Activated naive CD4-positive, alpha-beta T cell treated with anti-CD3 and anti-CD28 coated beads, Interleukin-2, amount 50 U/mL, for 72 hours (primary cell): ENCODE results near the gene SEMA3B. TPM values are rescaled to one million over a fixed set of nuclear protein-coding genes. Genes with fewer than 3 reads are reported as not detected.
"Not testable (repeated sequence)": the region's sequence is repeated elsewhere in the genome, so short reads cannot be mapped to it uniquely, and the experiment has no call there.

Source experiments
- ATAC-seq, 2 donors: fragments of 150-1000 bp; cut with Tn5 transposase; 2 replicates each; pipeline ENCODE4 v1.10.0; 2021; ENCODE audit warnings: mild to moderate bottlenecking in 2 of 2, moderate library complexity in 2 of 2
- DNase-seq, 2 donors: peaks; one replicate each; pipeline ENCODE4 v3.0.0; 2021 to 2022; ENCODE audit warnings: low spot score in 2 of 2
- H3K27ac Mint-ChIP-seq, 2 donors: one replicate each; pipeline ENCODE4 v1.8.0; 2022; ENCODE audit warnings: mild to moderate bottlenecking in 2 of 2, mixed read lengths in 2 of 2
- H3K36me3 Mint-ChIP-seq, 2 donors: one replicate each; pipeline ENCODE4 v1.8.0; 2022; ENCODE audit warnings: mixed read lengths in 2 of 2
- H3K9me3 Mint-ChIP-seq, 2 donors: one replicate each; pipeline ENCODE4 v1.8.0; 2022; ENCODE audit warnings: mixed read lengths in 2 of 2
- total RNA-seq, 2 donors: library from RNA; stranded (reverse); gene quantifications; one replicate each; pipeline ENCODE4 v1.2.3, GENCODE V29; 2022

SEMA3B gene
- 1 to 10 TPM in 1 of 2 donors, under 1 TPM in 1; 0.77 to 4.1 TPM for total RNA-seq

GRCh38 chr3:50268703-50269451 is at the start of gene SEMA3B:
Gene SEMA3B (plus strand): TSS chr3:50269147. CDS start chr3:50269241, 94 bp downstream.
- DNase-seq: no peak
- ATAC-seq: no peak
- Mint-ChIP-seq H3K36me3 (no peaks in the 10 kb centered on the region), H3K9me3 (no peaks in the 10 kb centered on the region), H3K27ac (no peak within 1 kb of the TSS)

GRCh38 chr3:50219285-50219684 is 49.7 kb upstream of the SEMA3B start:
- no peaks in the 10 kb centered on the region for H3K36me3 Mint-ChIP-seq
- H3K9me3 Mint-ChIP-seq: no peaks in the 10 kb centered on the region
- DNase-seq (no peak), ATAC-seq (no peak)
- H3K27ac Mint-ChIP-seq: no peak overlapping the region

GRCh38 chr3:50220109-50220508 is 48.8 kb upstream of the SEMA3B start:
- ATAC-seq (peak in 1 of 2 donors; percentile 13), DNase-seq (no peak)
- H3K36me3 Mint-ChIP-seq: no peaks in the 10 kb centered on the region
- H3K9me3 Mint-ChIP-seq: no peaks in the 10 kb centered on the region
- H3K27ac Mint-ChIP-seq: no peak overlapping the region

GRCh38 chr3:50221051-50221410 is 47.9 kb upstream of the SEMA3B start:
- H3K27ac Mint-ChIP-seq: no peak overlapping the region

GRCh38 chr3:50221411-50222168 is 47.4 kb upstream of the SEMA3B start:
- H3K27ac Mint-ChIP-seq: no peak overlapping the region
- no peaks in the 10 kb centered on the region for H3K9me3 Mint-ChIP-seq
- DNase-seq: no peak
- no peaks in the 10 kb centered on the region for H3K36me3 Mint-ChIP-seq
- no peak for ATAC-seq

More at GRCh38 chr3:50221051-50221410, 47.9 kb upstream of the SEMA3B start:
- Mint-ChIP-seq H3K9me3 (no peaks in the 10 kb centered on the region), H3K36me3 (no peaks in the 10 kb centered on the region)
- ATAC-seq (no peak), DNase-seq (no peak)

GRCh38 chr3:50222169-50222528 is 46.8 kb upstream of the SEMA3B start:
- Mint-ChIP-seq H3K9me3 (no peaks in the 10 kb centered on the region), H3K36me3 (no peaks in the 10 kb centered on the region), H3K27ac (no peak overlapping the region)
- ATAC-seq (no peak), DNase-seq (no peak)

GRCh38 chr3:50224639-50225038 is 44.3 kb upstream of the SEMA3B start:
- DNase-seq (no peak), ATAC-seq (no peak)
- H3K36me3 Mint-ChIP-seq: no peaks in the 10 kb centered on the region
- H3K9me3 Mint-ChIP-seq: no peaks in the 10 kb centered on the region
- H3K27ac Mint-ChIP-seq: peak overlapping the region in 1 of 2 donors; percentile 48

- DNase-seq: no peak
Observed at GRCh38 chr3:50226888-50227389, 42.0 kb upstream of the SEMA3B start.

GRCh38 chr3:50227390-50228183 is 41.4 kb upstream of the SEMA3B start:
- H3K36me3 Mint-ChIP-seq: no peaks in the 10 kb centered on the region
- peak overlapping the region; percentile 90 for H3K27ac Mint-ChIP-seq
- peak; percentile 86 to 88 for ATAC-seq
- DNase-seq: peak; percentile 93 to 95
- H3K9me3 Mint-ChIP-seq: no peaks in the 10 kb centered on the region

More at GRCh38 chr3:50226888-50227389, 42.0 kb upstream of the SEMA3B start:
- peak overlapping the region; percentile 90 to 95 for H3K27ac Mint-ChIP-seq
- peak; percentile 31 to 46 for ATAC-seq
- no peaks in the 10 kb centered on the region for H3K36me3 Mint-ChIP-seq
- no peaks in the 10 kb centered on the region for H3K9me3 Mint-ChIP-seq

GRCh38 chr3:50228184-50228763 is 40.7 kb upstream of the SEMA3B start:
- not testable (repeated sequence) for DNase-seq, ATAC-seq, H3K36me3 Mint-ChIP-seq, H3K9me3 Mint-ChIP-seq
- H3K27ac Mint-ChIP-seq: peak overlapping the region; percentile 90

- Mint-ChIP-seq H3K27ac (peak overlapping the region; percentile 13 to 18), H3K36me3 (no peaks in the 10 kb centered on the region), H3K9me3 (no peaks in the 10 kb centered on the region)
- no peak for DNase-seq
- ATAC-seq: no peak
Observed at GRCh38 chr3:50229490-50229889, 39.5 kb upstream of the SEMA3B start.

- H3K27ac Mint-ChIP-seq: peak overlapping the region in 1 of 2 donors; percentile 13
- no peak for DNase-seq
- H3K9me3 Mint-ChIP-seq: no peaks in the 10 kb centered on the region
- H3K36me3 Mint-ChIP-seq: no peaks in the 10 kb centered on the region
- ATAC-seq: no peak
Observed at GRCh38 chr3:50230104-50230793, 38.7 kb upstream of the SEMA3B start.

GRCh38 chr3:50230794-50231125 is 38.2 kb upstream of the SEMA3B start:
- ATAC-seq (no peak), DNase-seq (no peak)
- H3K9me3 Mint-ChIP-seq: no peaks in the 10 kb centered on the region
- no peak overlapping the region for H3K27ac Mint-ChIP-seq
- no peaks in the 10 kb centered on the region for H3K36me3 Mint-ChIP-seq

- Mint-ChIP-seq H3K27ac (no peak overlapping the region), H3K36me3 (peaks cover 2 to 4% of the 10 kb centered on the region in 2 donors), H3K9me3 (no peaks in the 10 kb centered on the region)
- ATAC-seq (no peak), DNase-seq (no peak)
Observed at GRCh38 chr3:50231581-50231980, 37.4 kb upstream of the SEMA3B start.

GRCh38 chr3:50232303-50232702 is 36.6 kb upstream of the SEMA3B start:
- Mint-ChIP-seq H3K27ac (no peak overlapping the region), H3K9me3 (no peaks in the 10 kb centered on the region)
- ATAC-seq: no peak

GRCh38 chr3:50233176-50233575 is 35.8 kb upstream of the SEMA3B start:
- no peak for ATAC-seq
- Mint-ChIP-seq H3K36me3 (peaks cover 15 to 20% of the 10 kb centered on the region in 2 donors), H3K27ac (peak overlapping the region in 1 of 2 donors; percentile 39), H3K9me3 (no peaks in the 10 kb centered on the region)
- DNase-seq: no peak

More at GRCh38 chr3:50232303-50232702, 36.6 kb upstream of the SEMA3B start:
- H3K36me3 Mint-ChIP-seq: peaks cover 9 to 11% of the 10 kb centered on the region in 2 donors
- DNase-seq: no peak
